LNCAP (cell line): ENCODE data around the gene AEBP2.

Source experiments
- CTCF ChIP-seq: fragments of 450-650 bp; IDR thresholded peaks from 2 replicates; pipeline ENCODE4 v1.5.1; 2017; ENCODE audit warnings: mild to moderate bottlenecking

The AEBP2 gene

GRCh38 chr12:19515179-19515578 is 75.9 kb downstream of the AEBP2 start:
- TF ChIP-seq CTCF = no peak

- no peak for TF ChIP-seq CTCF
Observed at GRCh38 chr12:19517583-19517982, 78.3 kb downstream of the AEBP2 start.

- no peak for TF ChIP-seq CTCF
Observed at GRCh38 chr12:19518209-19518608, 78.9 kb downstream of the AEBP2 start.

GRCh38 chr12:19520646-19521415 is 81.5 kb downstream of the AEBP2 start:
- TF ChIP-seq CTCF = no peak

- TF ChIP-seq CTCF = no peak
Observed at GRCh38 chr12:19525274-19525673, 86.0 kb downstream of the AEBP2 start.

- TF ChIP-seq CTCF = no peak
Observed at GRCh38 chr12:19527866-19528265, 88.6 kb downstream of the AEBP2 start.

- TF ChIP-seq CTCF = no peak
Observed at GRCh38 chr12:19528750-19529149, 89.5 kb downstream of the AEBP2 start.
